Activated T-helper 2 cell treated with anti-CD3 and anti-CD28 coated beads, Interferon-gamma antibody, Interleukin-2, Interleukin-4, amounts not matched to agents 10 μg/mL and 5 μg/mL and 100 μg/mL, durations not matched to agents 14 hours and 24 hours and 36 hours (primary cell): Measurements from ENCODE around the gene DDX4. TPM values are rescaled to one million over a fixed set of nuclear protein-coding genes. Genes with fewer than 3 reads are reported as not detected.
"Not testable (repeated sequence)": the region's sequence is repeated elsewhere in the genome, so short reads cannot be mapped to it uniquely, and the experiment has no call there.

ENCODE experiments used
- DNase-seq: peaks from one replicate; pipeline ENCODE4 v3.0.0; 2021; ENCODE audit warnings: low spot score
- H3K27ac Mint-ChIP-seq: one replicate; pipeline ENCODE4 v1.8.0; 2021; ENCODE audit warnings: mixed read lengths
- H3K27me3 Mint-ChIP-seq: one replicate; pipeline ENCODE4 v1.8.0; 2021; ENCODE audit warnings: low read depth, mixed read lengths
- H3K36me3 Mint-ChIP-seq: one replicate; pipeline ENCODE4 v1.8.0; 2021; ENCODE audit warnings: low read depth, mixed read lengths
- H3K4me1 Mint-ChIP-seq: one replicate; pipeline ENCODE4 v1.8.0; 2021; ENCODE audit warnings: low read depth, mixed read lengths
- H3K4me3 Mint-ChIP-seq: one replicate; pipeline ENCODE4 v1.8.0; 2021; ENCODE audit warnings: low read depth, mild to moderate bottlenecking, moderate library complexity, mixed read lengths
- H3K9me3 Mint-ChIP-seq: one replicate; pipeline ENCODE4 v1.8.0; 2021; ENCODE audit warnings: mixed read lengths
- intact Hi-C: fragments of 100-400 bp; cut with micrococcal nuclease; formaldehyde crosslinking; loops from one replicate; pipeline ENCODE4 v1.15.1; 2023
- total RNA-seq: library from RNA; stranded (reverse); gene quantifications from 2 replicates; pipeline ENCODE4 v1.2.3, GENCODE V29; 2022

Gene DDX4
- total RNA-seq: 0.09 TPM in 1 of 2 replicates, not detected in the other

GRCh38 chr5:55737793-55738192 lies at the start of gene DDX4:
TSS of gene DDX4 (plus strand) at chr5:55738061. CDS start at chr5:55738964, 903 bp downstream.
- peaks cover 6% of the 10 kb centered on the region for H3K27me3 Mint-ChIP-seq
- H3K27ac Mint-ChIP-seq: no peak within 1 kb of the TSS
- no peaks in the 10 kb centered on the region for H3K4me1 Mint-ChIP-seq
- H3K9me3 Mint-ChIP-seq: no peaks in the 10 kb centered on the region
- no peak within 1 kb of the TSS for H3K4me3 Mint-ChIP-seq
- intact Hi-C loops: no loop called here
- no peaks in the 10 kb centered on the region for H3K36me3 Mint-ChIP-seq
- no peak for DNase-seq

GRCh38 chr5:55691265-55692105 lies 46.4 kb upstream of the DDX4 start:
- H3K27ac Mint-ChIP-seq: peak overlapping the region; percentile 69
- H3K9me3 Mint-ChIP-seq: no peaks in the 10 kb centered on the region
- no peak for DNase-seq
- intact Hi-C loops: loop anchor here (5.0 kb wide), 4 partner anchors 159 to 519 kb away; partner anchors contain the start of genes CDC20B, MCIDAS and PLPP1
- H3K36me3 Mint-ChIP-seq: peaks cover 20% of the 10 kb centered on the region
- peaks cover 18% of the 10 kb centered on the region for H3K4me1 Mint-ChIP-seq
- H3K27me3 Mint-ChIP-seq: no peaks in the 10 kb centered on the region
- H3K4me3 Mint-ChIP-seq: no peak overlapping the region

- Mint-ChIP-seq H3K9me3 (no peaks in the 10 kb centered on the region), H3K4me3 (no peak overlapping the region), H3K36me3 (peaks cover 20% of the 10 kb centered on the region), H3K27ac (no peak overlapping the region), H3K27me3 (no peaks in the 10 kb centered on the region), H3K4me1 (peaks cover 18% of the 10 kb centered on the region)
- DNase-seq: no peak
- intact Hi-C loops: loop anchor here (5.0 kb wide), 4 partner anchors 160 to 520 kb away; partner anchors contain the start of genes CDC20B, MCIDAS and PLPP1
Measured at GRCh38 chr5:55692106-55692417, 45.8 kb upstream of the DDX4 start.

DNA sequence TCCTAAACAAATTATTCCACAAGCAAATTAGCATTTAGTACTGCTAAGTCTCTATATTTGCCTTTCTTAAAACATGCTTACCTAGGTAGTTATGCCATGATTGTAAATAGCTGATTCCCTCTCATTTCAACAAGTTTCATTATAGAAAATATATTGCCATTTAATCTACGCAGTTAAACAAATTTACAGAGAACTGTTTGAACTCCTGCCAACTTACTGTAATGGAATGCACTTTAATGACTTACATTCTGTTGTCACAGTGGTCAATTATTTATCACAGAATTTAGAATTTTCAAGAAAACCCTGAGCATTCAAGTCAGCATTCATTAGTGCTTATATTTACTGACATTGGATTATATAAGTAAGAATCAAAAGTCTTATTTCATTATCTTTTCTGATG lies 45.4 kb upstream of the DDX4 start:
- intact Hi-C loops: loop anchor here (5.0 kb wide), 4 partner anchors 160 to 520 kb away; partner anchors contain the start of genes CDC20B, MCIDAS and PLPP1
- H3K4me3 Mint-ChIP-seq: no peak overlapping the region
- no peaks in the 10 kb centered on the region for H3K9me3 Mint-ChIP-seq
- H3K27ac Mint-ChIP-seq: no peak overlapping the region
- H3K27me3 Mint-ChIP-seq: no peaks in the 10 kb centered on the region
- DNase-seq: no peak
- peaks cover 18% of the 10 kb centered on the region for H3K4me1 Mint-ChIP-seq
- peaks cover 24% of the 10 kb centered on the region for H3K36me3 Mint-ChIP-seq

- peaks cover 20% of the 10 kb centered on the region for H3K4me1 Mint-ChIP-seq
- no peaks in the 10 kb centered on the region for H3K9me3 Mint-ChIP-seq
- intact Hi-C loops: loop anchor here (1.0 to 5.0 kb wide), 6 partner anchors 162 to 522 kb away; partner anchors contain the start of genes CDC20B, MCIDAS and PLPP1
- no peak overlapping the region for H3K27ac Mint-ChIP-seq
- H3K36me3 Mint-ChIP-seq: peaks cover 26% of the 10 kb centered on the region
- no peak overlapping the region for H3K4me3 Mint-ChIP-seq
- no peaks in the 10 kb centered on the region for H3K27me3 Mint-ChIP-seq
- DNase-seq: no peak
Measured at GRCh38 chr5:55694152-55694830, 43.6 kb upstream of the DDX4 start.

GRCh38 chr5:55696704-55697103 lies 41.2 kb upstream of the DDX4 start:
- H3K4me3 Mint-ChIP-seq, H3K9me3 Mint-ChIP-seq, H3K27ac Mint-ChIP-seq, H3K27me3 Mint-ChIP-seq, intact Hi-C loops, DNase-seq: not testable (repeated sequence)
- peaks cover 36% of the 10 kb centered on the region for H3K36me3 Mint-ChIP-seq
- H3K4me1 Mint-ChIP-seq: peaks cover 24% of the 10 kb centered on the region

GRCh38 chr5:55699041-55699688 lies 38.7 kb upstream of the DDX4 start:
- Mint-ChIP-seq H3K27me3 (no peaks in the 10 kb centered on the region), H3K27ac (no peak overlapping the region)
- intact Hi-C loops: no loop called here

DNA sequence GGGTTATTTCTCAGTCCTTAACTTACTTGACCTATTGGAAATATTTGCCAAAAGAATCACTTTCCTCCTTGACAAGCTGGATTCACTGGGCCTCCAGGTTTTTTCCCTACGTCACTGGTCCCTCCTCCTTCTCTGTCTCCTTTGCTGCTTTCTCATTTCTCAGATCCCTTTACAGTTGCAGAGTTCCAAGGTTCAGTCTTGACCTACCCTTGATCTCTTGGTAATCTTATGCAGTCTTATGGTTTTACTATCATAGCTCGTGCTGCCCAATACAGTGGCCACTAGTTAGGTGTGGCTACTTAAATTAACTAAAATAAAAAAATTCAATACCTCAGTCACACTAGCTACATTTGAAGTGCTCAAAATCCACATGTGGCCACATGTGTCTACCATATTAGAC lies 37.1 kb upstream of the DDX4 start:
- no peak overlapping the region for H3K4me3 Mint-ChIP-seq
- H3K9me3 Mint-ChIP-seq: no peaks in the 10 kb centered on the region
- H3K4me1 Mint-ChIP-seq: peaks cover 27% of the 10 kb centered on the region
- intact Hi-C loops: no loop called here
- peaks cover 49% of the 10 kb centered on the region for H3K36me3 Mint-ChIP-seq
- no peak for DNase-seq
- no peak overlapping the region for H3K27ac Mint-ChIP-seq
- H3K27me3 Mint-ChIP-seq: no peaks in the 10 kb centered on the region

More at GRCh38 chr5:55699041-55699688, 38.7 kb upstream of the DDX4 start:
- Mint-ChIP-seq H3K36me3 (peaks cover 51% of the 10 kb centered on the region), H3K9me3 (no peaks in the 10 kb centered on the region), H3K4me1 (peaks cover 26% of the 10 kb centered on the region), H3K4me3 (no peak overlapping the region)
- DNase-seq: no peak

DNA sequence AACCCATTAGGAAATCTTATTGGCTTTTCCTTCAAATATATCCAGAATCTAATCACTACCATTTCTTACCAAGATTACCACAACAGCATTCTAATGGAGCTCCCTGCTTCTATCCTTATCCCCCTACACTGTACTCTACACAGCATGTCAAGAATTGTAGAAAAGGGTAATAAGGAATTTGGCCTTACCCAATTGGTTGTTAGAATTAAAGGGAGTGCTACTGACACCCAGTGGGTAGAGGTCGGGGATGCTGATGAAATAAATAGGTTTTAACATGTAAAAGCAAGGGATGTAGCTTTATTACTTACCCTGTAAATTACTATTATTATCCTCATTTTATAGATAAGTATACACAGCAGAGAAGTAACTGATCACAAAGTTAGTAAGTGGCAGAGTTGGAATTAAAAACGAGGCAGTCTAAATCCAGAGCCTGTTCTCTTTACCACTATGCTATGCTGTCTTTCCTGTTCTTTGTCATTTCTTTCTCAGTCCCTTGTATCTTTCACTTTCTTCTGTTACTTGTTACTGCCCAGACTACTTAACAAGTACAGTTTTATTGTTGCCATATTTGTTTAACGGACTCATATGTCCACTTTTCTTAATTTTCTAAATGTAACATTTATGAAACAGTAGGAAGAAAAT lies 36.3 kb upstream of the DDX4 start:
- intact Hi-C loops: no loop called here

DNA sequence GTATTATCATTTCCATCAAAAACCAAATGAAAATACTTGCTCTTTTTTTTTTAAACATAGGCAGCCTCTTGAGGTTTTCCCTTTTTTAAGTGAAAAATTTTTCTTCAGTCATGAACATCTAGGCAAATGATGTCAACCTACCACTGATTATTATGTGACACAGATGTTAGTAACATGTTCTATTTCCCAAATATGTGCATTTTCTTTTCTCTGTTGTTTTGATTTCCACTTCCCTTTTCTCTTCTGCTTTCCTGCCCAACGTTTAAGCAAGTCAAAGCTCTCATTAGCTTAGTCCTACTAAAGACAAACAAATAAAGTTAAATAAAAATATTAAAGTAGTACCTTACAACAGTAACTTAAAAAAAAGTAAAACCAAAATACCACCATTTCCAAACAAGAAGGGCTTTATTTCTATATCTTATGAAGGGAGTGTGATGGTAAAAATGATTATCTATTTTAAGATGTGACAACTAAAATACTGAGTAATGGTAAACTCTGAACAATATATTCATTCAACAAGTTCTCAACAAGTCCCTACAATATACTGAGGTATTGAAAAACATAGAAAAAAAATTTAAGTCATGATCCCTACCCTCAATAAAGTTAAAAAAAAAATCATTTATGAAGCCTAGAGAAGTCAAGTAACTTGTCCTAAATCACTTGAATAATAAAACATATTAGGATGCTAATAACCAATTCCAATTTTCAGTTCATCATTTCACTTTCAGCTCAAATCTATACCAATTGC lies 35.1 kb upstream of the DDX4 start:
- no peaks in the 10 kb centered on the region for H3K9me3 Mint-ChIP-seq
- H3K27ac Mint-ChIP-seq: no peak overlapping the region
- no peak for DNase-seq
- no peaks in the 10 kb centered on the region for H3K27me3 Mint-ChIP-seq
- peaks cover 53% of the 10 kb centered on the region for H3K36me3 Mint-ChIP-seq
- H3K4me3 Mint-ChIP-seq: no peak overlapping the region
- intact Hi-C loops: no loop called here
- peaks cover 39% of the 10 kb centered on the region for H3K4me1 Mint-ChIP-seq

More for the DNA sequence above, 36.3 kb upstream of the DDX4 start:
- no peak overlapping the region for H3K27ac Mint-ChIP-seq
- peaks cover 53% of the 10 kb centered on the region for H3K36me3 Mint-ChIP-seq
- no peak overlapping the region for H3K4me3 Mint-ChIP-seq
- no peaks in the 10 kb centered on the region for H3K9me3 Mint-ChIP-seq
- H3K4me1 Mint-ChIP-seq: peaks cover 31% of the 10 kb centered on the region
- no peaks in the 10 kb centered on the region for H3K27me3 Mint-ChIP-seq
- DNase-seq: no peak

DNA sequence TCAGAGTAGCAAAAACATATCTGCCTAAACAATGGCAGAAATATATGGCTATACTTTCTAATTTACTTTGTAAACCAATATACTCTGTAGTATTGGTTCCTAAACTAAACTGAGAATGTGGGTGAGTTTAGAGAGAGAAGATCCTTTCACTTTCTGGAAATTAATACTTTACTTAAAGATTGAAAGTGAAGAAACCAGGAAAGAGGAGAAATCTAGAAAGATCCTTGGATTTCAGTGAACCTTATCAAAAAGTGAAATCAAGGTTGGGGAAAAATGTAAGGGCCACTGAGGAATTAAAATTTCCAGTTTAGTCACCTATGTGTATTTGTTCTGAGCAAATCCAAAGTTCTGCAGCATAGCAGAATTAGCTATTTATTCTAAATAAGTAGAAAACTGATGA lies 31.6 kb upstream of the DDX4 start:
- Mint-ChIP-seq H3K9me3 (no peaks in the 10 kb centered on the region), H3K27ac (no peak overlapping the region), H3K27me3 (no peaks in the 10 kb centered on the region), H3K4me1 (peaks cover 31% of the 10 kb centered on the region), H3K36me3 (peaks cover 46% of the 10 kb centered on the region), H3K4me3 (no peak overlapping the region)
- DNase-seq: no peak
- intact Hi-C loops: no loop called here

GRCh38 chr5:55708732-55709131 lies 29.1 kb upstream of the DDX4 start:
- H3K4me1 Mint-ChIP-seq: peaks cover 37% of the 10 kb centered on the region
- no peaks in the 10 kb centered on the region for H3K9me3 Mint-ChIP-seq
- H3K27ac Mint-ChIP-seq: no peak overlapping the region
- no peak overlapping the region for H3K4me3 Mint-ChIP-seq
- no peak for DNase-seq
- peaks cover 29% of the 10 kb centered on the region for H3K36me3 Mint-ChIP-seq
- intact Hi-C loops: no loop called here
- H3K27me3 Mint-ChIP-seq: no peaks in the 10 kb centered on the region
